Keratinocyte (primary cell): ENCODE measurements around the gene NT5C1A. TPM values are rescaled to one million over a fixed set of nuclear protein-coding genes. Genes with fewer than 3 reads are reported as not detected.

Experiments
- DNase-seq: peaks from one replicate; pipeline ENCODE4 v3.0.0-alpha.2; 2011; ENCODE audit warnings: low read depth, missing footprints, low spot score
- FAIRE-seq: peaks from 2 replicates; lab custom pipeline; 2011; peaks lifted over from hg19 to GRCh38; lab: Jason Lieb, UNC
- H2AFZ ChIP-seq: 2 replicates; pipeline ENCODE4 v1.6.0; 2012; ENCODE audit warnings: low read length, control low read depth, inconsistent platforms; ENCODE audit not compliant: control insufficient read depth
- H3K27ac ChIP-seq: 2 replicates; pipeline ENCODE4 v1.5.1; 2011; ENCODE audit warnings: low read length; ENCODE audit not compliant: control insufficient read depth, insufficient read depth
- H3K27me3 ChIP-seq: 3 replicates; pipeline ENCODE4 v1.6.0; 2011; ENCODE audit warnings: low read length; ENCODE audit not compliant: control insufficient read depth, insufficient read depth; ENCODE audit errors: extremely low read depth
- H3K36me3 ChIP-seq, 2 experiments: 2 replicates in 1 of 2; 3 replicates in 1 of 2; pipeline ENCODE4 v1.5.1; 2011; ENCODE audit warnings: low read length in 2 of 2, mild to moderate bottlenecking in 1 of 2; ENCODE audit not compliant: control insufficient read depth in 2 of 2, insufficient read depth in 2 of 2; ENCODE audit errors: extremely low read depth in 1 of 2
- H3K4me1 ChIP-seq: 3 replicates; pipeline ENCODE4 v1.5.1; 2011; ENCODE audit warnings: low read length; ENCODE audit not compliant: control insufficient read depth, insufficient read depth; ENCODE audit errors: extremely low read depth
- H3K4me2 ChIP-seq: 3 replicates; pipeline ENCODE4 v1.6.0; 2011; ENCODE audit warnings: low read depth, low read length; ENCODE audit not compliant: control insufficient read depth, insufficient read depth; ENCODE audit errors: extremely low read depth
- H3K4me3 ChIP-seq, 3 experiments: fragments of 200-600 bp in 1 of 3; sonication (generic) in 1 of 3; 2 replicates in 2 of 3; 3 replicates in 1 of 3; pipeline ENCODE4 v1.5.1; 2011 to 2016; ENCODE audit warnings: low read length in 3 of 3, mild to moderate bottlenecking in 3 of 3, control low read depth in 2 of 3, inconsistent platforms in 1 of 3, low read depth in 1 of 3, mixed read lengths in 1 of 3, mixed run types in 1 of 3, moderate library complexity in 1 of 3; ENCODE audit not compliant: control insufficient read depth in 2 of 3, insufficient read depth in 2 of 3; ENCODE audit errors: extremely low read depth in 1 of 3
- H3K79me2 ChIP-seq: 2 replicates; pipeline ENCODE4 v1.6.0; 2012; ENCODE audit warnings: low read length; ENCODE audit not compliant: control insufficient read depth, insufficient read depth
- H3K9ac ChIP-seq: 3 replicates; pipeline ENCODE4 v1.6.0; 2011; ENCODE audit warnings: low read length; ENCODE audit not compliant: control insufficient read depth, insufficient read depth; ENCODE audit errors: extremely low read depth
- H3K9me1 ChIP-seq: 3 replicates; pipeline ENCODE4 v1.6.0; 2011; ENCODE audit warnings: low read length; ENCODE audit not compliant: control insufficient read depth, insufficient read depth; ENCODE audit errors: extremely low read depth
- H3K9me3 ChIP-seq: 2 replicates; pipeline ENCODE4 v1.5.1; 2012; ENCODE audit warnings: low read depth, low read length; ENCODE audit not compliant: control insufficient read depth
- H4K20me1 ChIP-seq: 3 replicates; pipeline ENCODE4 v1.6.0; 2011; ENCODE audit warnings: low read length; ENCODE audit not compliant: control insufficient read depth, insufficient read depth; ENCODE audit errors: extremely low read depth
- EZH2 ChIP-seq: IDR thresholded peaks from one replicate; pipeline ENCODE4 v1.6.1; 2012; ENCODE audit warnings: inconsistent platforms, mild to moderate bottlenecking, low read length, moderate library complexity
- dilution Hi-C: fragments of 300-500 bp; cut with MboI; formaldehyde crosslinking; loops from one replicate; pipeline ENCODE4 v1.7.0; 2020; ENCODE audit warnings: low sequenced_read_pairs; ENCODE audit not compliant: extremely low pct_ligation_motif_present
- polyA plus RNA-seq, 5 experiments: library from polyadenylated mRNA; depleted of rRNA in 3 of 5; stranded (reverse) in 3 of 5; stranded (forward) in 1 of 5; unstranded in 1 of 5; fragments of >200 nt; gene quantifications; 1 replicate in 1 of 5; 2 replicates in 3 of 5; 3 replicates in 1 of 5; pipeline versions ENCODE4 v1.2.1 to v1.2.3, GENCODE V29; 2011 to 2012; ENCODE audit warnings: missing spikeins in 2 of 5, low read depth in 1 of 5, low replicate concordance in 1 of 5
- TF ChIP-seq, protein P1 (sequence below), 3 experiments: IDR thresholded peaks in 1 of 3; conservative IDR thresholded peaks in 1 of 3; optimal IDR thresholded peaks in 1 of 3; 2 replicates in 2 of 3; 3 replicates in 1 of 3; pipeline versions ENCODE3 to v1.5.1; 2011; ENCODE audit warnings: low read length in 3 of 3, mild to moderate bottlenecking in 3 of 3, moderate library complexity in 2 of 3, control low read depth in 1 of 3, inconsistent platforms in 1 of 3; ENCODE audit not compliant: insufficient read depth in 2 of 3; ENCODE audit errors: extremely low read depth in 1 of 3

NT5C1A gene
- polyA plus RNA-seq, 1 donor (not counting 4 experiments of a cell fraction or from before 2014, with no cell fraction given), result not detected

DNA sequence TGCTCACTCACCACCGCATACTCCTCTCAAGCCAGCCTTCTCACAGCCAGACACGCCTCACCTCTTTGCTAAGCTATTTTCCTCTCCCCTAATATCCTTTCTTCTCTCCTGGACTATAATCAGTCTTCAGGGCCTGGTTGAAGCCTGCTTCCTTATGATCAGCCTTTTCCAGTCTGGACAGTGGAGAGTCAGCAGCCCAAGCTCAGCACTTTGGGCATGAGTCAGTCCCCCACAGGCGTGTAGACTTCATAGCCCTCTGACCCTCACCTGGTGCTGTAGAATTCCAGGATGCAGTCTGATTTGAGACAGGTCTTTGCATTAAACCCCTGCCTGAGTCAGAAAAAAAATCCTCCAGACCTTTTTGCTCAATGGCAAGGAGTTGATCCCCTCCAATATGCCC is 16.8 kb upstream of the NT5C1A start:
- Histone ChIP-seq H3K27me3 (peaks cover 72% of the 10 kb centered on the region), H2AFZ (no peak overlapping the region), H4K20me1 (no peaks in the 10 kb centered on the region), H3K9me3 (no peaks in the 10 kb centered on the region), H3K79me2 (no peaks in the 10 kb centered on the region), H3K4me1 (peaks cover 8% of the 10 kb centered on the region), H3K36me3 (no peaks in the 10 kb centered on the region), H3K27ac (no peak overlapping the region), H3K9ac (no peak overlapping the region), H3K9me1 (no peaks in the 10 kb centered on the region), H3K4me2 (no peak overlapping the region), H3K4me3 (no peak overlapping the region)
- no peak for TF ChIP-seq EZH2
- TF ChIP-seq, protein P1, sequence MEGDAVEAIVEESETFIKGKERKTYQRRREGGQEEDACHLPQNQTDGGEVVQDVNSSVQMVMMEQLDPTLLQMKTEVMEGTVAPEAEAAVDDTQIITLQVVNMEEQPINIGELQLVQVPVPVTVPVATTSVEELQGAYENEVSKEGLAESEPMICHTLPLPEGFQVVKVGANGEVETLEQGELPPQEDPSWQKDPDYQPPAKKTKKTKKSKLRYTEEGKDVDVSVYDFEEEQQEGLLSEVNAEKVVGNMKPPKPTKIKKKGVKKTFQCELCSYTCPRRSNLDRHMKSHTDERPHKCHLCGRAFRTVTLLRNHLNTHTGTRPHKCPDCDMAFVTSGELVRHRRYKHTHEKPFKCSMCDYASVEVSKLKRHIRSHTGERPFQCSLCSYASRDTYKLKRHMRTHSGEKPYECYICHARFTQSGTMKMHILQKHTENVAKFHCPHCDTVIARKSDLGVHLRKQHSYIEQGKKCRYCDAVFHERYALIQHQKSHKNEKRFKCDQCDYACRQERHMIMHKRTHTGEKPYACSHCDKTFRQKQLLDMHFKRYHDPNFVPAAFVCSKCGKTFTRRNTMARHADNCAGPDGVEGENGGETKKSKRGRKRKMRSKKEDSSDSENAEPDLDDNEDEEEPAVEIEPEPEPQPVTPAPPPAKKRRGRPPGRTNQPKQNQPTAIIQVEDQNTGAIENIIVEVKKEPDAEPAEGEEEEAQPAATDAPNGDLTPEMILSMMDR (optimal IDR thresholded peaks at IDR 0.05 in 1 of 3, IDR thresholded peaks at IDR 0.05 in 1 of 3, conservative IDR thresholded peaks at IDR 0.05 in 1 of 3; ENCODE audit: extremely low read depth in 1 of 3, insufficient read depth in 2 of 3, low read length in 3 of 3), result no peak
- FAIRE-seq (no peak), DNase-seq (no peak)
- dilution Hi-C loops, result no loop called here

DNA sequence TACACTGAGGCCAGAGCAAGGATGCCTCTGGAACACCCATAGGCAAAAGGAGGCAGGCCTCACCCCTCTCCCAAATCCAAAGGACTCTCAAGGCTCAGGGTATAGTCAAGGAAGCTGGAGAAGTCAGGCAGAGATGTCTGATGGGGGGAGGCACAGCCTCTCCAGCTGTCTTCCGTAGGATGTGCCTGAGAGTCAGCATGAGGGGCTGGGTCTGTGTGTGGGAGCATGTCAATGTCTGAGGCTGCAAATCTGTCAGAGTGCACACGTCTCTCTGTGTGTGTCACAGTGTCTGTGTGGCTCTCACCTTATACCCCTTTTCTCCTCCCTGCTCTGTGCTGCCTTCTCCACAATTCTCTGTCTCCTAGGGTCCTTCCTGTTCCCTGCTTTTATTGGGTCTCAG is 15.3 kb upstream of the NT5C1A start:
- Histone ChIP-seq H3K9me1 (no peaks in the 10 kb centered on the region), H3K27ac (no peak overlapping the region), H3K36me3 (no peaks in the 10 kb centered on the region), H3K9me3 (no peaks in the 10 kb centered on the region), H4K20me1 (no peaks in the 10 kb centered on the region), H2AFZ (no peak overlapping the region), H3K4me1 (peaks cover 8% of the 10 kb centered on the region), H3K9ac (no peak overlapping the region), H3K27me3 (peaks cover 77% of the 10 kb centered on the region), H3K79me2 (no peaks in the 10 kb centered on the region), H3K4me3 (no peak overlapping the region), H3K4me2 (no peak overlapping the region)
- dilution Hi-C loops, result no loop called here
- DNase-seq (no peak), FAIRE-seq (no peak)
- no peak for TF ChIP-seq EZH2
- TF ChIP-seq, protein P1 (optimal IDR thresholded peaks at IDR 0.05 in 1 of 3, IDR thresholded peaks at IDR 0.05 in 1 of 3, conservative IDR thresholded peaks at IDR 0.05 in 1 of 3; ENCODE audit: extremely low read depth in 1 of 3, insufficient read depth in 2 of 3, low read length in 3 of 3), result no peak
